ENCODE results near the gene PER2. TPM values are rescaled to one million over a fixed set of nuclear protein-coding genes. Genes with fewer than 3 reads are reported as not detected.

The PER2 gene
- total and polyA plus RNA-seq, 2 of the 4 experiments (the other 2 are of a cell fraction) = 1.7 to 3.2 TPM

DNA sequence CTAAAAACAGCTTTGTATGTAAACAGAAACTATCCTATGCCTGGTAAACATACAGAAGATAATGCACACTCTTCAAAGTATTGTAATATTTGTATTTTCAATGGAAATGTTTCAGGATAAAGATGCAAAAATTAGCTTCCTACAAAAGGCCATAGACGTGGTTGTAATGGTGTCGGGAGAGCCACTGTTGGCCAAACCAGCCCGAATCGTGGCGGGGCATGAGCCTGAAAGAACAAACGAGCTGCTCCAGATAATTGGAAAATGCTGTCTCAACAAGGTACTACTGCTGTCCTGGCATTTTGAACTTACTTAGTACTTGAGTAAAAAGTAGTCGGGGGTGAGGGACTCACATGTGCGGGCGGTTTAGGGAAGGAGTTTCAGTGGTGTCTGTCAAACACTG lies 37.3 kb upstream of the PER2 start:
- 100% methylated on average over 1 of the region's 9 CpGs; no CpG with 5 or more reads in 1 of the 2 experiments for WGBS, 2 experiments (ENCODE audit: extremely low coverage in 2 of 2, insufficient read length in 1 of 2)
- Histone ChIP-seq H3K14ac (replicated peaks; ENCODE audit: low read depth, low read length) (no peak overlapping the region), H2BK5ac (ENCODE audit: low read depth, low read length, poor library complexity, severe bottlenecking) (no peak overlapping the region), H3K79me1 (ENCODE audit: low read depth in 1 of 2, low read length in 2 of 2) (peaks cover 27 to 53% of the 10 kb centered on the region in 2 experiments), H2BK120ac (ENCODE audit: low read depth, low read length) (no peak overlapping the region), H2AFZ (replicated peaks; ENCODE audit: low read length, poor library complexity) (no peak overlapping the region), H2BK15ac (ENCODE audit: low read depth, low read length) (no peak overlapping the region), H3K23ac (ENCODE audit: low read depth, low read length) (no peak overlapping the region), H2BK20ac (ENCODE audit: low read depth, low read length) (no peak overlapping the region), H2AK5ac (ENCODE audit: low read depth, low read length) (no peak overlapping the region), H3K4ac (ENCODE audit: low read depth, low read length) (no peak overlapping the region), H3K56ac (ENCODE audit: extremely low read depth, insufficient read depth, low read length) (no peak overlapping the region), H4K91ac (ENCODE audit: insufficient read depth, low read depth, low read length) (no peak overlapping the region), H4K8ac (ENCODE audit: low read depth in 2 of 2, low read length in 2 of 2) (no peak overlapping the region), H4K5ac (ENCODE audit: low read depth, low read length) (no peak overlapping the region), H2AK9ac (replicated peaks; ENCODE audit: low read depth, low read length, poor library complexity) (no peak overlapping the region), H3K4me2 (ENCODE audit: low read depth, low read length) (no peak overlapping the region), H3K9me1 (ENCODE audit: insufficient read depth, low read length) (peaks cover 21% of the 10 kb centered on the region), H3K18ac (ENCODE audit: low read depth, low read length) (no peak overlapping the region), H3K36me3 (ENCODE audit: control insufficient read depth, insufficient read depth, low read length) (peaks cover 26% of the 10 kb centered on the region), H4K20me1 (ENCODE audit: insufficient read depth, low read length) (no peaks in the 10 kb centered on the region; the same call in 1 of the 2 replicates), H3K27ac (ENCODE audit: insufficient read depth, low read length) (no peak overlapping the region), H3K4me3 (ENCODE audit: insufficient read depth, low read depth, low read length) (no peak overlapping the region), H3K9ac (ENCODE audit: low read depth, low read length) (no peak overlapping the region), H3K9me3 (ENCODE audit: control insufficient read depth, insufficient read depth, low read length) (no peaks in the 10 kb centered on the region), H3K27me3 (ENCODE audit: control insufficient read depth, insufficient read depth, low read length) (no peaks in the 10 kb centered on the region), H3K4me1 (ENCODE audit: control insufficient read depth, insufficient read depth, low read length) (peaks cover 5% of the 10 kb centered on the region)
- ChIA-PET POLR2A (ENCODE audit: unreplicated experiment) (no interaction called here), CTCF (no interaction called here)
- BruUV-seq (replicated peaks) = no TSS peak
- no peak for ATAC-seq (ENCODE audit: low read depth)
- in situ Hi-C loops (cut with MboI; ENCODE audit: low sequenced_read_pairs) = no loop called here
- dilution Hi-C loops (cut with HindIII; ENCODE audit: low sequenced_read_pairs, unreplicated experiment) = no loop called here
- intact Hi-C loops (cut with micrococcal nuclease) = no loop called here
- no peak for DNase-seq
- TF ChIP-seq ELK1 (IDR thresholded peaks at IDR 0.05; ENCODE audit: borderline replicate concordance, low read depth, low read length) (no peak), MAZ (IDR thresholded peaks at IDR 0.05; ENCODE audit: borderline replicate concordance, low read depth, low read length) (no peak), CEBPB (IDR thresholded peaks at IDR 0.05; ENCODE audit: low read depth, low read length) (no peak), CTCF (conservative IDR thresholded peaks at IDR 0.05; ENCODE audit: low read depth, low read length) (no peak), RCOR1 (IDR thresholded peaks at IDR 0.05; ENCODE audit: insufficient replicate concordance, low read length) (no peak), MXI1 (IDR thresholded peaks at IDR 0.05; ENCODE audit: borderline replicate concordance, low read depth, low read length) (no peak), RAD21 (IDR thresholded peaks at IDR 0.05; ENCODE audit: low read length) (no peak), NFE2L2 (IDR thresholded peaks at IDR 0.05; ENCODE audit: low read depth, low read length) (no peak), USF2 (IDR thresholded peaks at IDR 0.05; ENCODE audit: low read depth, low read length) (no peak), SMC3 (IDR thresholded peaks at IDR 0.05; ENCODE audit: low read depth, low read length) (no peak), MAFK (IDR thresholded peaks at IDR 0.05; ENCODE audit: low read depth, low read length) (no peak), CHD1 (IDR thresholded peaks at IDR 0.05; ENCODE audit: low read depth, low read length) (no peak), FOS (IDR thresholded peaks at IDR 0.05; ENCODE audit: low read depth, low read length) (no peak), RFX5 (IDR thresholded peaks at IDR 0.05; ENCODE audit: low read depth, low read length) (no peak)

Data from IMR-90 (cell line).